A549 (cell line): Measurements from ENCODE around the gene PKM. TPM values are rescaled to one million over a fixed set of nuclear protein-coding genes. Genes with fewer than 3 reads are reported as not detected.

Source experiments
- ATAC-seq, 2 experiments: fragments of 200-7000 bp in 1 of 2; fragments of >200 bp in 1 of 2; cut with Nextera tagmentation in 1 of 2; cut with Tn5 transposase in 1 of 2; 3 replicates each; pipeline versions ENCODE4 v1.8.0 to v1.9.1; 2018 to 2020; ENCODE audit warnings: mild to moderate bottlenecking in 1 of 2, moderate library complexity in 1 of 2
- CTCF ChIA-PET: fragments of 300-600 bp; sonication (Branson Sonifier 250); formaldehyde crosslinking; extraction: SDS; loops from one replicate; lab custom pipeline; 2021; ENCODE audit warnings: antibody characterized with exemption, inconsistent platforms; lab: Yijun Ruan, JAX
- POLR2A ChIA-PET: fragments of 350-600 bp; formaldehyde crosslinking; extraction: SDS; loops from one replicate; lab custom pipeline; 2021; ENCODE audit warnings: antibody characterized with exemption, inconsistent platforms; lab: Yijun Ruan, JAX
- DNase-seq, 2 experiments: peaks; one replicate each; pipeline versions ENCODE4 v3.0.0 to v3.0.0-alpha.2; 2011 to 2016; ENCODE audit warnings: low read depth in 1 of 2, low spot score in 1 of 2
- FAIRE-seq: peaks from 2 replicates; lab custom pipeline; 2011; peaks lifted over from hg19 to GRCh38; lab: Jason Lieb, UNC
- H3K27ac ChIP-seq, 2 experiments: fragments of >200 bp; sonication (Bioruptor Twin); formaldehyde crosslinking; 3 replicates each; pipeline ENCODE4 v1.5.1; 2016 to 2017
- H3K4me1 ChIP-seq: fragments of >200 bp; sonication (Bioruptor Twin); formaldehyde crosslinking; 3 replicates; pipeline ENCODE4 v1.6.1; 2016
- H3K4me2 ChIP-seq: fragments of >200 bp; sonication (Bioruptor Twin); formaldehyde crosslinking; 3 replicates; pipeline ENCODE4 v1.6.1; 2016
- H3K4me3 ChIP-seq: fragments of >200 bp; sonication (Bioruptor Twin); formaldehyde crosslinking; 3 replicates; pipeline ENCODE4 v1.5.1; 2016
- H3K9me3 ChIP-seq: fragments of >200 bp; sonication (Bioruptor Twin); formaldehyde crosslinking; 3 replicates; pipeline ENCODE4 v1.6.1; 2016
- ATOH8 ChIP-seq: fragments of 250-450 bp; sonication (Bioruptor Pico); IDR thresholded peaks from 2 replicates; pipeline ENCODE4 v1.5.0; 2020; ENCODE audit warnings: low read depth, mild to moderate bottlenecking, moderate library complexity
- BCL3 ChIP-seq: fragments of >200 bp; sonication (Bioruptor Twin); formaldehyde crosslinking; IDR thresholded peaks from 3 replicates; pipeline ENCODE4 v1.6.1; 2016
- CEBPB ChIP-seq, 2 experiments: fragments of >200 bp in 1 of 2; sonication (Bioruptor Twin) in 1 of 2; formaldehyde crosslinking in 1 of 2; IDR thresholded peaks; 2 replicates each; pipeline ENCODE4 v1.6.1; 2012 to 2016
- CHD4 ChIP-seq: fragments of 200-600 bp; sonication (generic); IDR thresholded peaks from 2 replicates; pipeline ENCODE4 v1.6.1; 2016; ENCODE audit warnings: antibody characterized with exemption, mild to moderate bottlenecking, borderline replicate concordance
- CTCF ChIP-seq: fragments of >200 bp; sonication (Bioruptor Twin); formaldehyde crosslinking; IDR thresholded peaks from 3 replicates; pipeline ENCODE4 v1.5.1; 2016
- E2F6 ChIP-seq: IDR thresholded peaks from 2 replicates; pipeline ENCODE4 v1.6.1; 2012; ENCODE audit warnings: low read depth, borderline replicate concordance
- EHF ChIP-seq: fragments of 250-450 bp; sonication (Bioruptor Pico); IDR thresholded peaks from 2 replicates; pipeline ENCODE4 v1.5.0; 2020; ENCODE audit warnings: mild to moderate bottlenecking
- EP300 ChIP-seq, 2 experiments: fragments of >200 bp; sonication (Bioruptor Twin); formaldehyde crosslinking; IDR thresholded peaks; 2 replicates in 1 of 2; 3 replicates in 1 of 2; pipeline ENCODE4 v1.6.1; 2016 to 2017
- FOSL2 ChIP-seq, 2 experiments: fragments of 450-650 bp in 1 of 2; fragments of >200 bp in 1 of 2; sonication (Bioruptor Twin) in 1 of 2; formaldehyde crosslinking; IDR thresholded peaks; 2 replicates each; pipeline versions ENCODE4 v1.5.0 to v1.6.1; 2016 to 2020; ENCODE audit warnings: mild to moderate bottlenecking in 1 of 2, moderate library complexity in 1 of 2
- FOXS1 ChIP-seq: fragments of 250-450 bp; sonication (Bioruptor Pico); IDR thresholded peaks from 2 replicates; pipeline ENCODE4 v1.5.0; 2020; ENCODE audit warnings: mild to moderate bottlenecking, moderate library complexity
- HDAC2 ChIP-seq: fragments of 200-600 bp; sonication (generic); IDR thresholded peaks from 2 replicates; pipeline ENCODE4 v1.6.1; 2016
- HMGXB4 ChIP-seq: fragments of 250-450 bp; sonication (Bioruptor Pico); IDR thresholded peaks from 2 replicates; pipeline ENCODE4 v1.5.0; 2021; ENCODE audit warnings: mild to moderate bottlenecking, moderate library complexity, borderline replicate concordance
- HOXA7 ChIP-seq: fragments of 250-450 bp; sonication (Bioruptor Pico); IDR thresholded peaks from 2 replicates; pipeline ENCODE4 v1.5.0; 2020; ENCODE audit warnings: mild to moderate bottlenecking, moderate library complexity
- HOXB13 ChIP-seq: fragments of 250-450 bp; sonication (Bioruptor Pico); IDR thresholded peaks from 2 replicates; pipeline ENCODE4 v1.5.0; 2020; ENCODE audit warnings: low read depth, mild to moderate bottlenecking, moderate library complexity
- MAFK ChIP-seq: fragments of 450-650 bp; IDR thresholded peaks from 2 replicates; pipeline ENCODE4 v1.6.1; 2014; ENCODE audit not compliant: partially characterized antibody
- PHF8 ChIP-seq: fragments of 200-600 bp; sonication (generic); IDR thresholded peaks from 2 replicates; pipeline ENCODE4 v1.6.1; 2016; ENCODE audit warnings: low read depth, mild to moderate bottlenecking, antibody characterized with exemption, moderate library complexity, borderline replicate concordance
- POLR2A ChIP-seq: IDR thresholded peaks from 2 replicates; pipeline ENCODE4 v1.6.1; 2012; ENCODE audit warnings: mild to moderate bottlenecking, low read length
- RAD21 ChIP-seq, 2 experiments: fragments of >200 bp in 1 of 2; sonication (Bioruptor Twin) in 1 of 2; formaldehyde crosslinking in 1 of 2; IDR thresholded peaks in 1 of 2; conservative IDR thresholded peaks in 1 of 2; 2 replicates in 1 of 2; 3 replicates in 1 of 2; pipeline ENCODE4 v1.6.1; 2012 to 2018; ENCODE audit warnings: inconsistent platforms in 1 of 2
- RCOR1 ChIP-seq: fragments of 150-350 bp; IDR thresholded peaks from 2 replicates; pipeline ENCODE4 v1.6.1; 2014; ENCODE audit warnings: antibody characterized with exemption, low read length, low read depth
- REST ChIP-seq: fragments of 200-600 bp; sonication (generic); IDR thresholded peaks from 2 replicates; pipeline ENCODE4 v1.6.1; 2016; ENCODE audit warnings: antibody characterized with exemption, mild to moderate bottlenecking, moderate library complexity
- RNF2 ChIP-seq: fragments of 200-600 bp; sonication (generic); IDR thresholded peaks from 2 replicates; pipeline ENCODE4 v1.6.1; 2016; ENCODE audit warnings: low read depth, mild to moderate bottlenecking, antibody characterized with exemption, moderate library complexity, borderline replicate concordance
- TP53 ChIP-seq: fragments of 250-450 bp; sonication (Bioruptor Pico); IDR thresholded peaks from 2 replicates; pipeline ENCODE4 v1.5.0; 2021; ENCODE audit warnings: mild to moderate bottlenecking, moderate library complexity
- USF2 ChIP-seq: fragments of 450-650 bp; IDR thresholded peaks from 2 replicates; pipeline ENCODE4 v1.6.1; 2014; ENCODE audit warnings: antibody characterized with exemption
- ZSCAN20 ChIP-seq: fragments of 250-450 bp; sonication (Bioruptor Pico); IDR thresholded peaks from 2 replicates; pipeline ENCODE4 v1.8.0; 2022; ENCODE audit warnings: mild to moderate bottlenecking, moderate library complexity
- WGBS: methylation state at CpG from one replicate; pipeline ENCODE4 v1.1.6; 2017; ENCODE audit errors: missing lambda C conversion rate; 5-methylcytosine and 5-hydroxymethylcytosine counted together
- polyA plus RNA-seq, 4 experiments: library from polyadenylated mRNA; depleted of rRNA in 3 of 4; stranded (reverse); fragments of >200 nt; fragmentation: RNase III in 1 of 4; extraction: RNeasy Plus Mini Kit Qiagen cat#74134 plus additional on column Dnase treatment in 1 of 4; gene quantifications; 2 replicates in 3 of 4; 3 replicates in 1 of 4; pipeline ENCODE4 v1.2.3, GENCODE V29; 2011 to 2017

Gene PKM
- polyA plus RNA-seq, 2 of the 4 experiments (the other 2 are of a cell fraction) = 3,443 to 3,848 TPM

- no peak overlapping the region for H3K4me3 ChIP-seq
- CTCF ChIA-PET = interaction anchor here (3.3 kb wide), 1 partner anchor 14 kb away, joined by 29 read pairs; no protein-coding TSS in a partner anchor
- H3K4me1 ChIP-seq = peaks cover 6% of the 10 kb centered on the region; the same call in 1 of the 3 replicates
- no peak for ATAC-seq
- H3K9me3 ChIP-seq = no peaks in the 10 kb centered on the region
- POLR2A ChIA-PET = no interaction called here
- TF ChIP-seq USF2 = no peak
- TF ChIP-seq RNF2 = no peak
- TF ChIP-seq REST = no peak
- TF ChIP-seq FOSL2 (IDR thresholded peaks at IDR 0.05) = no peak
- TF ChIP-seq FOSL2 (CRISPR knock-in tag; IDR thresholded peaks at IDR 0.05) = no peak
- TF ChIP-seq EP300 (IDR thresholded peaks at IDR 0.05) = no peak
- TF ChIP-seq BCL3 = no peak
- TF ChIP-seq PHF8 = no peak
- no peak for FAIRE-seq
- DNase-seq = no peak
- H3K27ac ChIP-seq = no peak overlapping the region
- H3K4me2 ChIP-seq = no peak overlapping the region
- WGBS = 83% methylated on average over 7 of the region's 7 CpGs
These were observed 60.3 kb downstream of the PKM start for GRCh38 chr15:72170691-72171090.

- H3K4me1 ChIP-seq = peaks cover 6% of the 10 kb centered on the region; the same call in 1 of the 3 replicates
- H3K27ac ChIP-seq = no peak overlapping the region
- ChIA-PET POLR2A (no interaction called here), CTCF (interaction anchor here (0.6 to 3.3 kb wide), 2 partner anchors 14 to 241 kb away, joined by 3 to 29 read pairs; no protein-coding TSS in a partner anchor)
- DNase-seq (no peak), ATAC-seq (no peak), FAIRE-seq (no peak)
- H3K4me2 ChIP-seq = no peak overlapping the region
- WGBS = 84% methylated on average over 15 of the region's 16 CpGs
- no peak overlapping the region for H3K4me3 ChIP-seq
- H3K9me3 ChIP-seq = no peaks in the 10 kb centered on the region
- TF ChIP-seq CEBPB (IDR thresholded peaks at IDR 0.05) (no peak), ATOH8 (no peak), FOXS1 (no peak), CHD4 (no peak), HOXB13 (CRISPR knock-in tag) (no peak), HMGXB4 (no peak), MAFK (no peak), CTCF (no peak), TP53 (CRISPR knock-in tag) (no peak), EHF (CRISPR knock-in tag) (no peak), HOXA7 (no peak), RAD21 (conservative IDR thresholded peaks at IDR 0.05 in 1 of 2, IDR thresholded peaks at IDR 0.05 in 1 of 2) (no peak), EP300 (IDR thresholded peaks at IDR 0.05) (no peak), ZSCAN20 (CRISPR knock-in tag) (no peak), E2F6 (no peak), POLR2A (no peak), RCOR1 (no peak), HDAC2 (no peak)
These were observed 60.9 kb downstream of the PKM start for GRCh38 chr15:72169921-72170611.
